H9 (cell line): Measurements from ENCODE around the gene RNF130. TPM values are rescaled to one million over a fixed set of nuclear protein-coding genes. Genes with fewer than 3 reads are reported as not detected.
A peak's percentile ranks its signal among the peaks of the same experiment; 100 is the strongest.

Source experiments
- DNase-seq: peaks from one replicate; pipeline ENCODE4 v3.0.0-alpha.2; 2017
- H2AFZ ChIP-seq: one replicate; pipeline ENCODE4 v1.6.1; 2013; ENCODE audit warnings: mild to moderate bottlenecking, low read length, control low read depth, moderate library complexity
- H2AK5ac ChIP-seq: 2 replicates; pipeline ENCODE4 v1.6.1; 2013; ENCODE audit warnings: low read length, control low read depth, mixed read lengths; ENCODE audit not compliant: insufficient read length
- H2BK120ac ChIP-seq: one replicate; pipeline ENCODE4 v1.6.1; 2013; ENCODE audit warnings: low read depth, mild to moderate bottlenecking, low read length, control low read depth, inconsistent platforms; ENCODE audit not compliant: poor library complexity, severe bottlenecking
- H2BK12ac ChIP-seq: 2 replicates; pipeline ENCODE4 v1.6.1; 2013; ENCODE audit warnings: low read length, control low read depth, mixed read lengths, low read depth; ENCODE audit not compliant: insufficient read length
- H2BK15ac ChIP-seq: 2 replicates; pipeline ENCODE4 v1.6.1; 2013; ENCODE audit warnings: low read depth, low read length, control low read depth
- H2BK20ac ChIP-seq: one replicate; pipeline ENCODE4 v1.6.1; 2013; ENCODE audit warnings: low read depth, mild to moderate bottlenecking, low read length, control low read depth, inconsistent platforms; ENCODE audit not compliant: poor library complexity, severe bottlenecking
- H2BK5ac ChIP-seq: 2 replicates; pipeline ENCODE4 v1.6.1; 2013; ENCODE audit warnings: low read length, control low read depth, mixed read lengths; ENCODE audit not compliant: insufficient read length
- H3K14ac ChIP-seq: 2 replicates; pipeline ENCODE4 v1.6.1; 2013; ENCODE audit warnings: low read length, control low read depth; ENCODE audit not compliant: insufficient read depth
- H3K18ac ChIP-seq: 2 replicates; pipeline ENCODE4 v1.6.1; 2013; ENCODE audit warnings: low read depth, mild to moderate bottlenecking, mixed read lengths, low read length, control low read depth; ENCODE audit not compliant: insufficient read length
- H3K23ac ChIP-seq: 2 replicates; pipeline ENCODE4 v1.6.1; 2013; ENCODE audit warnings: low read length, control low read depth, mixed read lengths, low read depth; ENCODE audit not compliant: insufficient read length
- H3K23me2 ChIP-seq: 2 replicates; pipeline ENCODE4 v1.6.1; 2013; ENCODE audit warnings: low read depth, mild to moderate bottlenecking, mixed read lengths, low read length, control low read depth; ENCODE audit not compliant: insufficient read length, poor library complexity, severe bottlenecking
- H3K27ac ChIP-seq: 2 replicates; pipeline ENCODE4 v1.5.1; 2013; ENCODE audit warnings: low read length, control low read depth, mixed read lengths, low read depth; ENCODE audit not compliant: insufficient read length
- H3K27me3 ChIP-seq: 2 replicates; pipeline ENCODE4 v1.6.1; 2013; ENCODE audit warnings: low read length, control low read depth, inconsistent platforms; ENCODE audit not compliant: insufficient read depth
- H3K4ac ChIP-seq: 2 replicates; pipeline ENCODE4 v1.6.1; 2013; ENCODE audit warnings: low read depth, mild to moderate bottlenecking, control low read depth, inconsistent platforms, low read length, moderate library complexity
- H3K4me1 ChIP-seq: 2 replicates; pipeline ENCODE4 v1.6.1; 2013; ENCODE audit warnings: low read length, control low read depth, inconsistent platforms; ENCODE audit not compliant: insufficient read depth
- H3K4me2 ChIP-seq: 2 replicates; pipeline ENCODE4 v1.6.1; 2013; ENCODE audit warnings: low read length, control low read depth, mixed read lengths; ENCODE audit not compliant: insufficient read length, insufficient read depth
- H3K56ac ChIP-seq: 2 replicates; pipeline ENCODE4 v1.6.1; 2013; ENCODE audit warnings: low read depth, mild to moderate bottlenecking, mixed read lengths, low read length, control low read depth; ENCODE audit not compliant: insufficient read length
- H3K79me1 ChIP-seq: 2 replicates; pipeline ENCODE4 v1.6.1; 2013; ENCODE audit warnings: low read depth, mild to moderate bottlenecking, moderate library complexity, low read length, control low read depth, inconsistent platforms; ENCODE audit not compliant: insufficient read depth, poor library complexity, severe bottlenecking
- H3K79me2 ChIP-seq: 2 replicates; pipeline ENCODE4 v1.6.1; 2013; ENCODE audit warnings: low read length, control low read depth, inconsistent platforms; ENCODE audit not compliant: insufficient read depth
- H3K9ac ChIP-seq: 2 replicates; pipeline ENCODE4 v1.6.1; 2013; ENCODE audit warnings: low read length, control low read depth, mixed read lengths; ENCODE audit not compliant: insufficient read length; ENCODE audit errors: extremely low read depth
- H3K9me3 ChIP-seq: one replicate; pipeline ENCODE4 v1.6.1; 2013; ENCODE audit warnings: low read depth, low read length, inconsistent platforms; ENCODE audit not compliant: control insufficient read depth
- H3T11ph ChIP-seq: one replicate; pipeline ENCODE4 v1.6.1; 2013; ENCODE audit warnings: mild to moderate bottlenecking, low read length, control low read depth, inconsistent platforms
- H4K20me1 ChIP-seq: one replicate; pipeline ENCODE4 v1.6.1; 2013; ENCODE audit not compliant: control insufficient read depth, insufficient read length, insufficient read depth
- H4K5ac ChIP-seq: 2 replicates; pipeline ENCODE4 v1.6.1; 2013; ENCODE audit warnings: low read depth, mild to moderate bottlenecking, mixed read lengths, low read length, control low read depth; ENCODE audit not compliant: insufficient read length
- H4K8ac ChIP-seq: replicated peaks from 2 replicates; pipeline ENCODE4 v1.6.1; 2013; ENCODE audit warnings: low read length, control low read depth, mixed read lengths, low read depth; ENCODE audit not compliant: insufficient read length
- H4K91ac ChIP-seq: 2 replicates; pipeline ENCODE4 v1.6.1; 2013; ENCODE audit warnings: low read depth, mild to moderate bottlenecking, moderate library complexity, mixed read lengths, low read length, control low read depth; ENCODE audit not compliant: insufficient read length
- H3K27ac Mint-ChIP-seq, 3 experiments: 2 replicates in 2 of 3; 3 replicates in 1 of 3; pipeline ENCODE4 v1.8.0; 2020 to 2021; ENCODE audit warnings: mixed read lengths in 3 of 3, mild to moderate bottlenecking in 1 of 3, moderate library complexity in 1 of 3
- H3K27me3 Mint-ChIP-seq: 2 replicates; pipeline ENCODE4 v1.8.0; 2021; ENCODE audit warnings: low read depth, mild to moderate bottlenecking, moderate library complexity, mixed read lengths
- H3K36me3 Mint-ChIP-seq, 3 experiments: 2 replicates in 2 of 3; 3 replicates in 1 of 3; pipeline ENCODE4 v1.8.0; 2020 to 2021; ENCODE audit warnings: low read depth in 3 of 3, mixed read lengths in 3 of 3; ENCODE audit not compliant: insufficient read depth in 1 of 3
- H3K4me1 Mint-ChIP-seq, 2 experiments: 2 replicates each; pipeline ENCODE4 v1.8.0; 2020; ENCODE audit warnings: mixed read lengths in 2 of 2
- H3K4me3 Mint-ChIP-seq, 2 experiments: 2 replicates in 1 of 2; 3 replicates in 1 of 2; pipeline ENCODE4 v1.8.0; 2020 to 2021; ENCODE audit warnings: mild to moderate bottlenecking in 2 of 2, mixed read lengths in 2 of 2, moderate library complexity in 1 of 2
- H3K9me3 Mint-ChIP-seq, 2 experiments: 2 replicates in 1 of 2; 3 replicates in 1 of 2; pipeline ENCODE4 v1.8.0; 2020; ENCODE audit warnings: mild to moderate bottlenecking in 2 of 2, mixed read lengths in 2 of 2, moderate library complexity in 1 of 2
- CTCF ChIP-seq: fragments of 200-600 bp; sonication (generic); conservative IDR thresholded peaks from 3 replicates; pipeline ENCODE4 v1.8.0; 2021; ENCODE audit warnings: antibody characterized with exemption, mild to moderate bottlenecking
- WGBS: extraction: QIAGEN DNeasy Blood & Tissue Kit; methylation state at CpG from one replicate; pipeline ENCODE4 v1.1.7; 2013; ENCODE audit warnings: missing lambda C conversion rate, low lambda C conversion rate, mixed read lengths; ENCODE audit not compliant: insufficient read length; ENCODE audit errors: extremely low coverage; 5-methylcytosine and 5-hydroxymethylcytosine counted together
- total RNA-seq: library from RNA; stranded (reverse); gene quantifications from 2 replicates; pipeline ENCODE4 v1.2.1, GENCODE V29; 2021

RNF130 gene
- total RNA-seq, 1 experiment from 2014 or later, result 80.0 TPM

- H2BK12ac ChIP-seq, result no peak overlapping the region
- H3K9me3 ChIP-seq, result peaks cover 5% of the 10 kb centered on the region
- H3K79me1 ChIP-seq, result peaks cover 5% of the 10 kb centered on the region
- no peak overlapping the region for H2AFZ ChIP-seq
- H2BK15ac ChIP-seq, result no peak overlapping the region
- peaks cover 16% of the 10 kb centered on the region for H3K27me3 Mint-ChIP-seq
- no peak overlapping the region for H3K27ac ChIP-seq
- no peak overlapping the region for H3K18ac ChIP-seq
- no peak for DNase-seq
- TF ChIP-seq CTCF, result no peak
- no peak overlapping the region for H4K8ac ChIP-seq
- no peak overlapping the region for H3K56ac ChIP-seq
- peak overlapping the region; percentile 4 to 73; a peak in 4 of 5 replicates for H3K4me3 Mint-ChIP-seq
- no peak overlapping the region for H2AK5ac ChIP-seq
- no peak overlapping the region for H3K4ac ChIP-seq
- no peak overlapping the region for H3K14ac ChIP-seq
- H4K5ac ChIP-seq, result no peak overlapping the region
- H2BK120ac ChIP-seq, result no peak overlapping the region
- H3T11ph ChIP-seq, result no peak overlapping the region
- H3K4me1 Mint-ChIP-seq, result peaks cover 40 to 47% of the 10 kb centered on the region in 2 experiments
- H3K23me2 ChIP-seq, result peaks cover 17% of the 10 kb centered on the region
- no peak overlapping the region for H2BK5ac ChIP-seq
- 89% methylated on average over 1 of the region's 6 CpGs for WGBS
- H4K91ac ChIP-seq, result no peak overlapping the region
- H3K23ac ChIP-seq, result no peak overlapping the region
- H3K79me2 ChIP-seq, result peaks cover 32% of the 10 kb centered on the region; the same call in 1 of the 2 replicates
- peaks cover 8% of the 10 kb centered on the region; the same call in 1 of the 2 replicates for H3K4me1 ChIP-seq
- H3K27ac Mint-ChIP-seq, result peak overlapping the region in 1 of 3 experiments; percentile 41; a peak in 1 of 7 replicates
- no peaks in the 10 kb centered on the region for H4K20me1 ChIP-seq
- no peak overlapping the region for H3K9ac ChIP-seq
- peaks cover 9 to 22% (median 12%) of the 10 kb centered on the region in 3 experiments for H3K36me3 Mint-ChIP-seq
- H2BK20ac ChIP-seq, result no peak overlapping the region
- H3K9me3 Mint-ChIP-seq, result peaks cover 13 to 15% of the 10 kb centered on the region in 2 experiments
- peaks cover 3% of the 10 kb centered on the region; the same call in 1 of the 2 replicates for H3K27me3 ChIP-seq
- no peak overlapping the region for H3K4me2 ChIP-seq
These were observed 3.0 kb downstream of the RNF130 start for GRCh38 chr5:180068519-180069090.
